ENCODE measurements around the gene CPNE5.

Gene CPNE5

GRCh38 chr6:36826520-36827227 lies 12.6 kb downstream of the CPNE5 start:
- Histone ChIP-seq H3F3A (ENCODE audit: low read depth) (no peaks in the 10 kb centered on the region), H3K79me2 (ENCODE audit: insufficient read depth, low read length) (no peaks in the 10 kb centered on the region), H3K9ac (ENCODE audit: low read depth, low read length, poor library complexity, severe bottlenecking) (no peak overlapping the region), H3K9me3 (ENCODE audit: insufficient read depth, low read depth, low read length) (no peaks in the 10 kb centered on the region), H3K4me2 (ENCODE audit: low read depth, low read length, poor library complexity, severe bottlenecking) (no peak overlapping the region), H3K4me1 (ENCODE audit: insufficient read depth, low read length, poor library complexity, severe bottlenecking) (no peaks in the 10 kb centered on the region), H4K20me1 (ENCODE audit: insufficient read depth, low read length, poor library complexity, severe bottlenecking) (no peaks in the 10 kb centered on the region), H3K36me3 (ENCODE audit: insufficient read depth, low read length) (no peaks in the 10 kb centered on the region), H3K27me3 (ENCODE audit: insufficient read depth, low read length, poor library complexity, severe bottlenecking) (no peaks in the 10 kb centered on the region), H3K9me2 (replicated peaks; ENCODE audit: low read depth, low read length) (no peaks in the 10 kb centered on the region), H3K4me3 (ENCODE audit: low read length, poor library complexity, severe bottlenecking) (no peak overlapping the region), H2AFZ (ENCODE audit: low read length) (no peak overlapping the region)
- TF ChIP-seq EZH2phosphoT487 (IDR thresholded peaks at IDR 0.05; ENCODE audit: borderline replicate concordance) (no peak), CTCF (conservative IDR thresholded peaks at IDR 0.05; ENCODE audit: low read length) (no peak)

- H3K36me3 ChIP-seq (ENCODE audit: insufficient read depth, low read length): no peaks in the 10 kb centered on the region
- no peaks in the 10 kb centered on the region for H3K4me1 ChIP-seq (ENCODE audit: insufficient read depth, low read length, poor library complexity, severe bottlenecking)
- no peak overlapping the region for H3K9ac ChIP-seq (ENCODE audit: low read depth, low read length, poor library complexity, severe bottlenecking)
- no peaks in the 10 kb centered on the region for H3K79me2 ChIP-seq (ENCODE audit: insufficient read depth, low read length)
- H3K9me3 ChIP-seq (ENCODE audit: insufficient read depth, low read depth, low read length): no peaks in the 10 kb centered on the region
- no peak overlapping the region for H2AFZ ChIP-seq (ENCODE audit: low read length)
- no peaks in the 10 kb centered on the region for H3K9me2 ChIP-seq (replicated peaks; ENCODE audit: low read depth, low read length)
- no peak overlapping the region for H3K4me3 ChIP-seq (ENCODE audit: low read length, poor library complexity, severe bottlenecking)
- TF ChIP-seq EZH2phosphoT487 (IDR thresholded peaks at IDR 0.05; ENCODE audit: borderline replicate concordance) (no peak), CTCF (conservative IDR thresholded peaks at IDR 0.05; ENCODE audit: low read length) (no peak)
- no peak overlapping the region for H3K4me2 ChIP-seq (ENCODE audit: low read depth, low read length, poor library complexity, severe bottlenecking)
- H3K27me3 ChIP-seq (ENCODE audit: insufficient read depth, low read length, poor library complexity, severe bottlenecking): no peaks in the 10 kb centered on the region
- H4K20me1 ChIP-seq (ENCODE audit: insufficient read depth, low read length, poor library complexity, severe bottlenecking): no peaks in the 10 kb centered on the region
- no peaks in the 10 kb centered on the region for H3F3A ChIP-seq (ENCODE audit: low read depth)
These were observed 13.2 kb downstream of the CPNE5 start for GRCh38 chr6:36825994-36826393.

GRCh38 chr6:36825452-36825851 lies 13.8 kb downstream of the CPNE5 start:
- Histone ChIP-seq H3K4me3 (ENCODE audit: low read length, poor library complexity, severe bottlenecking) (no peak overlapping the region), H3K9me2 (replicated peaks; ENCODE audit: low read depth, low read length) (no peaks in the 10 kb centered on the region), H2AFZ (ENCODE audit: low read length) (no peak overlapping the region), H3K36me3 (ENCODE audit: insufficient read depth, low read length) (no peaks in the 10 kb centered on the region), H4K20me1 (ENCODE audit: insufficient read depth, low read length, poor library complexity, severe bottlenecking) (no peaks in the 10 kb centered on the region), H3K27me3 (ENCODE audit: insufficient read depth, low read length, poor library complexity, severe bottlenecking) (no peaks in the 10 kb centered on the region), H3F3A (ENCODE audit: low read depth) (no peaks in the 10 kb centered on the region), H3K4me1 (ENCODE audit: insufficient read depth, low read length, poor library complexity, severe bottlenecking) (no peaks in the 10 kb centered on the region), H3K9me3 (ENCODE audit: insufficient read depth, low read depth, low read length) (no peaks in the 10 kb centered on the region), H3K4me2 (ENCODE audit: low read depth, low read length, poor library complexity, severe bottlenecking) (no peak overlapping the region), H3K79me2 (ENCODE audit: insufficient read depth, low read length) (no peaks in the 10 kb centered on the region), H3K9ac (ENCODE audit: low read depth, low read length, poor library complexity, severe bottlenecking) (no peak overlapping the region)
- TF ChIP-seq CTCF (conservative IDR thresholded peaks at IDR 0.05; ENCODE audit: low read length): no peak
- no peak for TF ChIP-seq EZH2phosphoT487 (IDR thresholded peaks at IDR 0.05; ENCODE audit: borderline replicate concordance)

All from Loucy (cell line).